SKM-1 treated with dmso at 0.1 percent for 144 hours (cell line): ENCODE data around the gene HSBP1.

Experiments used
- DNase-seq: peaks from one replicate; lab custom pipeline; 2025; ENCODE audit not compliant: unreplicated experiment; lab: John Stamatoyannopoulos, UW

The HSBP1 gene

DNA sequence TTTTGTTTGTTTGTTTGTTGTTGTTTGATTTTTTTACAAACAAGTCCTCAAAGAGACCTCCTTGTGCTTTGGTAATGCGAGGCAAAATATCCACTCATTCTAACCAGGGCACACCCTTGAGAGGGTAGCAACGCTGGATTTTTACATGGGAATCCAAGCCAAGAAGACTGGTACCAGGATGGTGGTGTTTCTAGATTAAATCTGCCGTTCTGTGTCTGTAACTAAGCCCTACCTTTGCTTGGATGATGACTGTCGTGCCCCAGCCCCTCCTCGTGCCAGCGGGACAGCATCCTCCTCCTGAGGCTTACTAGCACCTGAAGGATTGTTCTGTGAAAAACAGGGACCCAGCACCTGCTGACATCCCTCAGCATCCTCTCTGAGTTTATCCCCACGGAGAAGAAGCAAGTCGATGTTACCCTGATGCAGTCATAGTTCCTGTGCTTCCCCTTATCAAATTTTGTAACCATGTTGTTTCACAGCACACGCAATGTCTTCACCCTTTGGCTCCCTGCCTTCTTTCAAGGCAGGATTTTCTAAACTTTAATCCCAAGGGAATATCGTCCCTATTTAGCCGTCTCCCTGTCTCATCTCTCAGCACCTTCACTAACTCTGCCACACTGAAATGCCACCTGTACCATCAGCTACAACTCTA is 5.1 kb upstream of the HSBP1 start:
- DNase-seq, result no peak

DNA sequence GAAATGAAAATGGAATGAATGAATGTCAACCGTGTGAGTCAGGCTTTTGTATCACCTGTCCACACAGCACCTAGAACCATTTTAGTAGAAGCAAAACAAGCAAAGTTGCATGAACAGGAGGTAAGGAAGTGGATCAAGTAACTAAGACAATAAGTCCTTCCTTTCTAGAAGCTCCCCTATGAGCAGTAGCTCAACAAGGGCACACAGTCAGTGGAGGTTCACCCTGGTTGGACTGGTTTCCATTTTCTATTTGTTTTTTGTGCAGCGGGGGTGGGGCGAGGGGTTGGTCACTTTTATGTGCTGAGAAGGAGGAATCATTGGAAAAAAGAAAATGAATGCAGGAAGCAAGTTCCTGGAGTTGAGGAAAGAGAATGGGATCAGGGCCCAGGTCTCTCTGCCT is 4.0 kb upstream of the HSBP1 start:
- DNase-seq, result no peak

DNA sequence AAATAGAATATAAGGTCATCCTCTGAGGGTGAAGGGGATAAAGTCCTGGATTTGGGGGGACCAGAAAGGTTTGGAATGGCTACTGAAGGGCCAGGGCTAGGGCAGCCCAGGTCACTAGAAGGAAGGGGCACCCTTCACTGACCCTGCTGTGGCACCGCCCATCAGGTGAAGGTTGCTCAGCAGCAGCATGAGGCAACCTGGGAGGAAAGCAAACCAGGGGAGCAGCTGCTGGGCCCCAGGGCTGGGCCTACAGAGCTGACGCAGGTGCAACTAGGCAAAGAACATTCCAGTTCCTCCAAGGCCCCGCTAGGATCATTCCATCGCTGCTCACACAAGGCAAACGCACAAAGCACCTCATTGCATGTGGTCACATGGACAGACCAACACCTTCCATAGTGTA is 3.4 kb upstream of the HSBP1 start:
- DNase-seq, result no peak

DNA sequence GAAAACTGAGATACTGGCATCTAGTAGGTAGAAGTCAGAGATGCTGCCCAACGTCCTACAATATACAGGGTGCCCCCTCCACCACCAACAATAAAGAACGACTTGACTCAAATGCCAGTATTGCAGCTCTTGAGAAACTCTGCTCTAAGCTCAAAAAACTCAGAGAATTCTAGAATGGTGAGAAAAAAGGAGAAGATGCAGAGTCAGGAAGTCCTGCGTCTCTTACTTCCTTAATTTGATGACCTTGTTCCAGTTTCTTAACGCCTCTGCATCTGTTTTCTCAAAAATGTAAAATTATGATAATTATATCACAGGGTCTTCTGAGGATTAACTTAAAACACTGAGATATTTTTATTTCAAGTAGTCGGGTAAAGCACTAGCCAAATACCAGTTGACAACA is 1.7 kb upstream of the HSBP1 start:
- peak; percentile 79 for DNase-seq

DNA sequence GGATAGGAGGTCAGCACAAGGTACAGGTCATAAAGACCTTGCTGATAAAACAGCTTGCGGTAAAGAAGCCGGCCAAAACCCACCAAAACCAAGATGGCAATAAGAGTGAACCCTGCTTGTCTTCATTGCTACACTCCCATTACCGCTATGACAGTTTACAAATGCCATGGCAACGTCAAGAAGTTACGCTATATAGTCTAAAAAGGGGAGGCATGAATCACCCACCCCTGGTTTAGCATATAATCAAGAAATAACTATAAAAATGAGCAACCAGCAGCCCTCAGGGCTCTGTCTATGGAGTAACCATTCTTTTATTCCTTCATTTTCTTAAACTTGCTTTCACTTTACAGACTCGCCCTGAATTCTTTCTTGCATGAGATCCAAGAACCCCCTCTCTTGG is 1.0 kb upstream of the HSBP1 start:
- DNase-seq, result no peak

DNA sequence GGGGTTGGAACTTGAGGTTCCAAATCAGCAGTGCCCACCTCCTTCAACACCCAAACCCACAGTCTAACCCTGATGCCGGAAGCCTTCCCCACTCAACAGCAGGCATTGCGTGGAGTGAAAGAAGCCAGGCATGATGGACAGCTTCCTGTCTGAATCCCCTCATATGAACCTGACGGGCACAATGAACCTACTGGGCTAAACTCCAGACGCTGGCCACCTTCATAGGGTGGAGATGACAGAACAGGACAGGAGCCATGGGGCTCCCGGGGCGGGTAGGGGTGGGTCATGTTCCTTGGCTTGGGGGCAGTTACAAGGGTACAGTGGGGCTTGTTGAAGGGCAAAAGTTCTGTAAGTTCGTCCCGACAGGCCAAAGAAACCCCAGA is 460 bp upstream of the HSBP1 start:
- no peak for DNase-seq

DNA sequence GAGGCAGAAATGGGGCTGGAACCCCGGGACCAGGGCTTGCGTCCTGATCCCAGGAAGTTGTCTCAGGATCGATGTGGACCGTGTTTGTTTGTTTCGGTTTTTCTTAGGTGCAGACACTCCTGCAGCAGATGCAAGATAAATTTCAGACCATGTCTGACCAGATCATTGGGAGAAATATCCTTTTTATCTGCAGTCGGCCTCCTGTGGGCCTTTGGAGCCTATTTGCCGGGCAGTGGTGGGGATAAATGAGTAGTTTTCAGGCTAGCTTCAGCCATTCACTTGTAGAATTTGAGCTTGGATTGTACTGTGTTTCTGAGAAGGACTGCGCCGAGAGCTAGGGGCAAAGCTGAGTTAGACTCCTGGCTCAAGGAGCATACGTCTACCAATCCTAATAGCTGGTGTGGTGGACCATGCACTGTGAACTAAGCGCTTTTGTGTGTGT is 816 bp downstream of the HSBP1 start:
- no peak for DNase-seq

DNA sequence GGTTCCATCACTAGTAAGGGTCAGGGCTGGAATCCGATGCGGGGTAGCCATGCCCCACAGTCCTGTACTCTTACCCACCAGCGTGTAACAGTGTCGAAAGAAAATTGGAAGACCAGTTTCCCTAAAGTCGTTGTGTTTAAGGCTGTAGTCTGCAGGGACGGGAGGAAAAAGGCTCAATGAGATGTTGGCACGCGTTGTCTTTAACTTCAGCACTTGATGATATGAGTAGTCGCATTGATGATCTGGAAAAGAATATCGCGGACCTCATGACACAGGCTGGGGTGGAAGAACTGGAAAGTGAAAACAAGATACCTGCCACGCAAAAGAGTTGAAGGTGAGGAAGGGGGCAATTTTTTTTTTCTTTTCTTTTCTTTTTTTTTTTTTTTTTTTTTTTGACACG is 1.3 kb downstream of the HSBP1 start:
- DNase-seq, result no peak

DNA sequence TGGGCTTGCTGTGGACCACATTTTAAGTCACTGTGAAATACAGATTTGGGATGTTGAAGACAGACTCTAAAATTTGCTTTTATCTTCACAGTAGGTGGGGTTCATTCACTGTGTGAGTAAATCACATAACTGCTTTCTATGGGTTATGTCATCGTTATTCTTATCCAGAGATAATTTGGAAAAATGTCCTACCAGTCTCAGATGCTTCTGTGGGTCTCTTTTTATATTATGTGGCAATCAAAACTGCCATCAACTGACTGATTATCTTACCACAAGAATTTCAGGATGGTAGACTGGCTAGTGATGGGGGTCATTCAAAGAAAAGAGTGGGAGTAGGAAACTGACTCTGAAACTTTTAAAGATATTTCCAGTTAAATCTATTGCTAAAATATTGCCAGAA is 3.1 kb downstream of the HSBP1 start:
- DNase-seq, result no peak

DNA sequence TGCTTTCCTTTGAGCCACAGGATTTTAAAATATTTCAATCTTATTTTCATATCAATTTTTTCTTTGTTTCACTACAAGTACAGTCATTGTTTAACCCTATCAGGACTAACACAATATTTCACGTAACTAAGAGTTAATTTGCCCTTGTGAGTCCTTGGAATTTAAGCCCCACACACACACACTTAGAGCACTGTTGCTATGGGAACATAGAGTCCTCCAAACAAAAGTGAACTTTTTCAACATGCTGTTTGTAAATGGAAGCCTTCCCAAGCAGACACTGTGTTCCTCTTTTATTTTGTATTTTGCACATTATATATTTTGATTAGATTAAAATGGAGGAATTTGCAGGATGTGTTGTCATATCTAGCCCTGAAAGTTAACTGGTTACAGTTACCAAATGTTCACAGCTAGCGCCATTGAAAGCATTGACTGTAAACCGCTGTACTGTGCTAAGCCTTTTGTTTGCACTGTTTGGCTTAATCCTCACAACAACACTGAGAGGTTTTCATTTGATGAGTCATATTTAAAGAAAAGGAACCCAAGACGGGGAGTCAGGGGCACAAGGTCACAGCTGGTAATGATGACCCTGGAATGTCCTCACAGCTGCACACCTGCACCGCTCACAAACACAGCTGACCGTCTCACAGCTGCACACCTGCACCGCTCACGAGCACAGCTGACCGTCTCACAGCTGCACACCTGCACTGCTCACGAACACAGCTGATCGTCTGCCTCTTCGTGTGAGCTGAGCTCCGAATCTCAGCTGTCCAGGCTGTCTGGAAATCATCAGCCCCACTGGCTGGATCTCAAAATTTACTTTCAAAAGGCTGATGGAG is 6.3 kb downstream of the HSBP1 start:
- DNase-seq, result no peak

DNA sequence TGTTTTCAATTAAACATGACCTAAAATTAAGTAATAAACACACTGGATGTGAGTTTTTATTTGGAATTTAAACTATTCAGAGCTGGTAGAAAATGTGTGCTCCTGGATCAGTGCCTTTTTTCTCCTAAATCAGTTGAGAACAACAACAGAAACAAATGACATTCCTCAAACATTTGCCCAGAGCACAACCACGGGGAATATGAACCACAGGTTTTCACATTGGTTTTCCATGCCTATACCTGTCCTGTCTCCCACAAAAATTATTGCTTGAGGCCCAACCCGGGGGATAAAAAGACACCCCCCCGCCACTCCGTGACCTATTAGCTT is 6.8 kb downstream of the HSBP1 start:
- no peak for DNase-seq

DNA sequence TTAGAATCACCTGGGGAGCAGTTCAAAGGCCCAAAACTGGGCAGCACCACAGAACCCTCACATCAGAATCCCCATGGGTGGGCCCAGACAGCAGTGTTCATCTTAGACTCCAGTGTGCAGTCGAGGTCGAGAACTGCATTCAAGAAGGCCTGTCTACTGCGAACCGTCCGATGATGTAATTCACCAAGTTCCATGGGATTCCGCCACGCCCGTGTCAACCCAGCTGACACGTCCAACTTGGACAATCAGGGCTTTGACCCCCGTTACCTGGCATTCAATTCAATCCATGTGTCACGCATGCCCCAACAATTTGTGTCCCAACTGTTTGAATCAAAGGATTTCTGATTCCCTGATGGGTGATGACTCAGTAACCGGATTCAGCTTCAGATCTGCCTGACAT is 9.2 kb downstream of the HSBP1 start:
- DNase-seq, result no peak

DNA sequence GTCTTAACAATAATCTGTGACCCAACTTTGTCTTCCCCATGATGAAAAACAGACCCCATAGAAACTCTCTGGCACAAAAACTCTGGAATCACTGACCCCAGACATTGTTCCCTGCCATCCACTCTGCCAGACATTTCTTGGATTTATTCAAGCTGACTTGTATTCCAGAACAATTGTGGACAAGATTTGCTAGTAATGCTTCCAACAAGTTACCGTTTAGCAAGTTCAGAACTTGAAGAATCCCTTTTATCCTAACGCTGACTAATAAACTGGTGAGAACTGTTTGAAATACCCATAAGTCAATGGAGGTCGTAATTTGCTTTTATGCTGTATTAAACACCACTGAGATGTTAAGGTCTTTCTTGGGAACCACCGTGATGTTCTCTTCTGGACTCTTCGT is 10.5 kb downstream of the HSBP1 start:
- no peak for DNase-seq

DNA sequence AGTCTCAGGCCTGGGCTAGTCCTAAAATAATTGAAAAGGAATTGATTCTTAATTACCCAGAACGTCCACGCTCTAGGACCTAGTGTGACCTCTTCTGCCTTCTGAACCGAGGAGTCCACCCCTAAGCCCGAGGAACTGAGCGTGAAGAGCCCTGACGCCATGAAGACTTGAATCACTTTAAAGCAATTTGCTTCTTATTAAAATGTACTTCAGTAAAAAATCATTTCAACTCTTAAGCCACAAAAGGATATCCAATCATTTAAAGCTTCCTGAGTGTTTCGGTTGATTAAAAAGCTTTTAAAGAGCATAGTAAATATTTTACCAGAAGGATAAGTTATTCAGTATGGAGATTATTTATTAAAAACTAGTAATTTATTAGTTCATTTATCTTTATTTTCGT is 11.6 kb downstream of the HSBP1 start:
- no peak for DNase-seq

DNA sequence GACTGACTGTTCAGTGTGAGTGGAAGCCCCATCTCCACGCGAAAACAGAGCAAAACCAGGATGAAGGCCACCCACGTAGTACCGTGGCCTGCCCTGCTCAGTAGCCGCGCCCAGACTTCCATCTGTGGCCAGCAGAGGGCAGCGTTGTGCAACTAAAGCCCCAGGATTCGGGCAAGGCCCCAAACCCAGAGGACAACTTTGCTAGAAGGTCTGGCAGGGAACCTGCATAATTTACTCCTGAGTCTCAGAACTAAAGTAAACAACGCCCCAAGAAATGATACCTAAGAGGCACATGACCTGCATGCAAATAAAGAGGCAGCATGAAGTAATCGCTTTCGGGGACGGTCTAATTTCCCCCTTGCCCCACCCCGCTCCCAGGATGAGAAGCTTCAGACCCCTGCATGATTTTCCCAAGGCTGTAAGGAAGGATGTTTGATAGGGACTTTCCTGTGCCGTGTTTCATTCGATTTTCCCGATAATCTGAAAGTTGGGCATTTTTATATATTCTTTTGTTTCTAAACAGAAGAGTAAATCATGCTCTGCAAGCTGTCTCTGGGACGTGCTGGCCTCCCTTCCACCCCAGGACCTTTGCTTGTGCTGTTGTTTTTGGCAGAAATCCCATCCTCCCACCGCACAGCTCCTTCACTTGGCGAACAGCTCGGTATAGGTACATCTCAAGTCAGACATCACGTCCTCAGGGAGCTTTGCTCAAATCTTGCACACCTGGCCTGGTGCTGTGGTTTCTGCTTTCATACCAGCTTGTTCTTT is 18.6 kb downstream of the HSBP1 start:
- DNase-seq, result peak; percentile 41

DNA sequence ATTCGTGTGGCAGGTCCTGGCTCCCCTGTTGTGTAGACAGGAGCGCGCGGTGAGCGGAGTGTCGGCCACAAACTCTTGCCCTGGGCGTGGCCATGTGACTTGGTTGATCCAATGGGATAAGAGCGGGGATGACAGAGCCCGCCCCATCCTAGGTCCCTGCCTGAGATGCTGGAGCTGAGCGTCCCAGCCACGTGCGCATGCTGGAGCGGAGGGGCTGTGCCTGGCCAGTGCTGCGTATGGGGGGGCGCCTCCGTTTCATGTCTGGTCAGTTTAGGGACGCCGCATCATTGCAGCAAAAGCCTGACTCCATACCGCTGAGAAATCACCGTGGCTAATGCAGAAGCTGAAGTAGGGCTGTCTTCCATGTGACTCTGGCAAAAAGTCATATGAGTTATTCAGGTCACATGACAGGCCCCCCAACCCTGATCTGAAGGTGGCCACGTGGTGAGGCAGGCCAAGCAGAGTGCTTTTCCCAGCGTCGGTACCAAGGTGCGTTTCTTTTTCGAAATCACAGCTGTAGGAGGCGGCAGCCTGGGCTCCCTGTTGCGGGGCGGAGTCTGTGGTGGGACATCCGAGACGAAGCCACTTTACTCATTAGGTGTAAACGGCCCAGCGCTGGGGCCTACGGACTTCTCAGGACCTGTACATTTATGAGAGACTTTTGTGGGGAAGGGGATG is 22.5 kb downstream of the HSBP1 start:
- no peak for DNase-seq

DNA sequence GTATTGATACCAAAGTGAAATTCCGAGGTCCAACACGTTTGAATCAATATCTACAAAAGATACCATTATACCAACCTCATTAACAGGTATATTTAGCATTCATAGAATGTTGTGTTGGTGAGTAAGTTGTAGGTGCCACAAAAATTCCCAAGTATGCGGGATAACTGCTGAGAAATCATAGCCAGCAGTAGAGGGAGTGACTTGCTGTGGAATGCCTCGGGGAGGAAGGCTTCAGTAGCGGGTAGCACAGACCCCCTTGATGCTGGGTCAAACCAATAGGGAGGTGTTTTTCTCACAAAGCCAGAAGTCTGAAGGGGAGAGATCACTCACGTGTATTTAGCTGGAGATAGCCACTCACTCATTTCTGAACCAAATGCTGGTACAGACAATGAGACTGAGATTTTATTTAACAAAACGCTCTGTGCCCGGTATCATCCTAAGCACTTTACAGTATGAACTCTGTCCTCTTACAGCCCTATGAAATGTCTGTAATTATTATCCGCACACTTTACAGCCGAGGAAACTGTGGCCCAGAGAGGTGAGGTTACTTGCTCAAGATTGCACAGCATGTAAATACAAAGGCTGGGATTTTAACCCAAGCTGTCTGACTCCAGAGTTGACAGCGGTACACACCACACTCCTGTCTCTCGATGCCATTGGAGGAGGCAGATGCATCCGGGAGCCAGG is 23.1 kb downstream of the HSBP1 start:
- DNase-seq, result no peak

DNA sequence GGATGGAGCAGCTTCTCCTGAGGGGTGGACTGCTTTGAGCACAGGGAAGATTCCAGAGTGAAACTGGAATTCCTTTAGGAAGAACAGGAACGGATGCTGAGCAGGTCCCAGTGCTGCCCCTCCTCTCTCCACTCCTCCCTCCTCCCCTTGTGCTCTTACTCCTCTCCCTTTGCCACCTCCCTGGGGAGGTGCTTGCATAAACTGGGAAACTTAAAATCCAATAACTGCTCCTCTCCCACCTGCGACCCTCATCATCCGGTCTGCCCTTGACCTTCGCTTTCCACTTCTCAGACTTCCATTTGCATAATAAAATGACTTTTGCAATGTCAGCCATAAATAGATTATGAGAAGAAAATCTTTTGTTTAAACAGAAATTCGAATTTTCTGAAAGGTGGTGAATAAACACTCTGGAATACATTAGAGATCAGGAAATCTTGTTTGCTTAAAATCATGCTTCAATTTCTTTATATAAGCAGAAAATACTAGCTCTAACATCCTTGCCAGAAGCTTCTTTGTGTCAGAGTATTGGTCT is 23.7 kb downstream of the HSBP1 start:
- DNase-seq, result no peak

DNA sequence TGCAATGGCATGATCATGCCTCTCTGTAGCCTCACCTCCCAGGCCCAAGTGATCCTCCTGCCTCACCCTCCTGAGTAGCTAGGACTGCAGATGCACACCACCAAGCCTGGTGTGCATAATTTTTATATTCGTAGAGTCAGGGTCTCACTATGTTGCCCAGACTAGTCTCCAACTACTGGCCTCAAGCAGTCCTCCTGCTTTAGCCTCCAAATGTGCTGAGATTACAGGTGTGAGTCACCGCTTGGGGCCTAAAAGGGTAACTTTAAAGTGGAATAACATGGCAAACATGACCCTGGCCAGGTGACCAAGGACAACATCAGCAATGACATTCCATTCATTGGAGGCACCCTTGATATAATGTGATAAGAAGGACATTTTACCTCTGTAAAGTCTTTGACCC is 26.1 kb downstream of the HSBP1 start:
- no peak for DNase-seq

DNA sequence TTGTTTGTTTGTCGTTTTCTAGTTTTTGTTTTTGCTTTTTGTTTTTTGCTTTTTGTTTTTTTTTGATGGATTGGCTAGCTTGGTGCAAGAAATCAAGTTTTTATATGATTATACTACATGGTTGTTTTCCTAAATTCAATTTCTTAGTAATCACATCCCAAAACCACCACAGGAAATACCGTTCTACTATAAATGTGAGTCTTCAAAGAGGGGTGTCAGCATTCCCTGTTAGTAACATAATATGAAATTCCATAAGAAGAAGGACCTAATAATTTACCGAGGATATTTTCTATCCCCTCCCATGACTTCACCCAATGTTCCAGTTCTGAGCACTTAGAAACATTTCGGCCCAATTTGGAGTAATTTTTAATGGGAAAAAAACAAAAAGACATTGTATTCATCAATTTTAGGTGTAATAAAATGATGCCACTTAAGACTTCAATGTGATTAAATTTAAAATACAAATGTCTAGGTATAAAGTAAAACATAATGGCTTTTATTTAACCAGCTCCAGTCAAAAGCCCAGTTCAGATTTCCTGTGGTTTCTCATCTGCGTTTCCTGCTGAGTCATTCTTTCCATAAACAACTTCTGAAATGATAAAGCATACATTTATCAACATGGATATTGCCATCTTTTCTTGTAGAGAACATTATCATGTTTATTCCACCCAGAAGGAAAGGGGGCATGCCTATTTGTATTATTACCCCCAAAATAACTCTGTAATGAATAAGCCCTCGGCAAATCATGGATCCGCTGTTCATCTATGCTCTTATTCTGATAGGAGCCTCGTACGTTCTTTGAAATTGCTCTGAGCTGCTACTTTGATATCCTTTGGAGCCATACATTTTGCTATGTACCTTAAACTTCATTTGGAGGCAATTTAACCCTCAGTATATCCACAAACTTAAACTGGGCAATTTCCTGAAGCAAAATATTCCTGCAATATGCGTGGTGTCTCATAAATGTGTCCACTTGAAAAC is 28.1 kb downstream of the HSBP1 start:
- no peak for DNase-seq
